Fibroblast of lung (primary cell): ENCODE data around the gene CORIN. TPM values are rescaled to one million over a fixed set of nuclear protein-coding genes. Genes with fewer than 3 reads are reported as not detected.
A peak's percentile ranks its signal among the peaks of the same experiment; 100 is the strongest.
"Not testable (repeated sequence)": the region's sequence is repeated elsewhere in the genome, so short reads cannot be mapped to it uniquely, and the experiment has no call there.

Experiments used
- DNase-seq, 2 donors: peaks; one replicate each; pipeline versions ENCODE4 v3.0.0 to v3.0.0-alpha.2; 2010; ENCODE audit warnings: low read depth in 2 of 2
- H2AFZ ChIP-seq: 2 replicates; pipeline ENCODE4 v1.5.1; 2012; ENCODE audit warnings: low read length, control low read depth, inconsistent platforms
- H3K27ac ChIP-seq: 2 replicates; pipeline ENCODE4 v1.5.1; 2011; ENCODE audit warnings: low read length, control low read depth; ENCODE audit not compliant: insufficient read depth
- H3K27me3 ChIP-seq: 2 replicates; pipeline ENCODE4 v1.5.1; 2011; ENCODE audit warnings: mild to moderate bottlenecking, low read length; ENCODE audit not compliant: control insufficient read depth, insufficient read depth
- H3K36me3 ChIP-seq: 2 replicates; pipeline ENCODE4 v1.5.1; 2011; ENCODE audit warnings: low read length; ENCODE audit not compliant: control insufficient read depth, insufficient read depth
- H3K4me1 ChIP-seq: 2 replicates; pipeline ENCODE4 v1.5.1; 2011; ENCODE audit warnings: low read length; ENCODE audit not compliant: control insufficient read depth, insufficient read depth; ENCODE audit errors: extremely low read depth
- H3K4me2 ChIP-seq: 2 replicates; pipeline ENCODE4 v1.5.1; 2011; ENCODE audit warnings: low read length, control low read depth; ENCODE audit not compliant: insufficient read depth; ENCODE audit errors: extremely low read depth
- H3K4me3 ChIP-seq, 4 experiments: fragments of 200-600 bp in 1 of 4; sonication (generic) in 1 of 4; replicated peaks in 1 of 4; 2 replicates each; pipeline ENCODE4 v1.5.1; 2011 to 2016; ENCODE audit warnings: low read length in 4 of 4, low read depth in 3 of 4, mild to moderate bottlenecking in 3 of 4, control low read depth in 2 of 4, inconsistent platforms in 1 of 4, mixed read lengths in 1 of 4; ENCODE audit not compliant: insufficient read depth in 1 of 4; ENCODE audit errors: control extremely low read depth in 1 of 4
- H3K79me2 ChIP-seq: 2 replicates; pipeline ENCODE4 v1.5.1; 2012; ENCODE audit warnings: mild to moderate bottlenecking, low read length, inconsistent platforms; ENCODE audit not compliant: control insufficient read depth, insufficient read depth
- H3K9ac ChIP-seq: 2 replicates; pipeline ENCODE4 v1.5.1; 2011; ENCODE audit warnings: mild to moderate bottlenecking, low read length, control low read depth; ENCODE audit not compliant: insufficient read depth
- H3K9me3 ChIP-seq: 2 replicates; pipeline ENCODE4 v1.5.1; 2012; ENCODE audit warnings: low read depth, low read length; ENCODE audit not compliant: control insufficient read depth, insufficient read depth
- H4K20me1 ChIP-seq: 2 replicates; pipeline ENCODE4 v1.5.1; 2011; ENCODE audit warnings: low read length; ENCODE audit not compliant: control insufficient read depth, insufficient read depth; ENCODE audit errors: extremely low read depth
- EZH2 ChIP-seq: IDR thresholded peaks from 2 replicates; pipeline ENCODE4 v1.5.1; 2012; ENCODE audit warnings: low read length, control low read depth, mild to moderate bottlenecking; ENCODE audit errors: missing control alignments
- polyA plus RNA-seq, 2 donors: library from polyadenylated mRNA; depleted of rRNA in 1 of 2; stranded (reverse) in 1 of 2; unstranded in 1 of 2; fragments of >200 nt; gene quantifications; 2 replicates each; pipeline ENCODE4 v1.2.1, GENCODE V29; 2011 to 2012; ENCODE audit warnings: missing spikeins in 1 of 2
- total RNA-seq: library from RNA; depleted of rRNA; stranded (reverse); fragments of >200 nt; gene quantifications from 2 replicates; pipeline ENCODE4 v1.2.1, GENCODE V29; 2014
- TF ChIP-seq, protein P1 (sequence below), 2 donors: IDR thresholded peaks in 1 of 2; conservative IDR thresholded peaks in 1 of 2; 1 replicate in 1 of 2; 2 replicates in 1 of 2; pipeline ENCODE4 v1.5.1; 2011 to 2012; ENCODE audit warnings: low read length in 2 of 2, control low read depth in 1 of 2, inconsistent platforms in 1 of 2, low read depth in 1 of 2, mild to moderate bottlenecking in 1 of 2

CORIN gene
- total and polyA plus RNA-seq, 2 donors (not counting 1 experiment from before 2014, with no cell fraction given), result 1.5 to 22.2 TPM

DNA sequence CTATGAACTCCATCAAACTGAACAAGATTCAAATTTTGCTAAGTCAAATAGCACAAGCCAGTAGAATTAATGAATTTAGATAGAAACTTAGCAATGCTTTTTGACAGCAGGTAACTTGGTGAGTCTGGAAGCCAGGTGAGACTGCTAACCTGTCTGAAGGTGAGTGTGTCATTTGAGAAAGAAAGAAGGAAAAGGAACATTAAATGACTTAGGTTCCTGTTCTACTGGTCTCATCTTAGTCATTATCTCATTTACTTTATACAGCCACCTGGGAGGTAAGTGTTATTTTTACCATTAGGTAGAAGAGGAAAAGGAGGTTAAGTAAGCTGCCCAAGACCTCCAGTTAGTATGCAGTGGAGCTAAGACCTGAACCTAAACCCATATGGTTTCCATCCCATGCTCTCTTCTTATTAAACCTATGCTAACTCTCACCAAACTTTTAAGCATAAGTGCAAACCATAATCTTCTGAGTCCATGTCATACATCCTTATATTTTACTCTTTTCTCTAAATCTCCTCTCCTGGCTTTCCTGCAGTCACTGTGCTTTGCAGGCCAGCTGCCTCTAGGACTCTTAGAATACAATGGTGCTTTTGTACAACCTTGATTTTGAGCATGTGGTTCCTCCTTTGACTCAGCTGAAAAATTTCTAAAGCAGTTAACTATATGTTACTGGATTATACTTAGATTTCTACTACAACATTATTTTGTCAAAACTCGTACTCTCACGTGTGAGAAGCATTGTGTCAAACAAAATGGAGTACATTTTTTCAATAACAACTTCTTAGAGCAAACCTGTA lies 284.3 kb downstream of the CORIN start:
- Histone ChIP-seq H3K4me3 (no peak overlapping the region), H3K4me2 (no peak overlapping the region), H3K27ac (no peak overlapping the region), H3K4me1 (peaks cover 2% of the 10 kb centered on the region), H3K9me3 (no peaks in the 10 kb centered on the region), H3K79me2 (no peaks in the 10 kb centered on the region), H3K9ac (no peak overlapping the region), H4K20me1 (no peaks in the 10 kb centered on the region), H2AFZ (no peak overlapping the region), H3K27me3 (no peaks in the 10 kb centered on the region), H3K36me3 (no peaks in the 10 kb centered on the region)
- DNase-seq, result no peak
- TF ChIP-seq, protein P1, sequence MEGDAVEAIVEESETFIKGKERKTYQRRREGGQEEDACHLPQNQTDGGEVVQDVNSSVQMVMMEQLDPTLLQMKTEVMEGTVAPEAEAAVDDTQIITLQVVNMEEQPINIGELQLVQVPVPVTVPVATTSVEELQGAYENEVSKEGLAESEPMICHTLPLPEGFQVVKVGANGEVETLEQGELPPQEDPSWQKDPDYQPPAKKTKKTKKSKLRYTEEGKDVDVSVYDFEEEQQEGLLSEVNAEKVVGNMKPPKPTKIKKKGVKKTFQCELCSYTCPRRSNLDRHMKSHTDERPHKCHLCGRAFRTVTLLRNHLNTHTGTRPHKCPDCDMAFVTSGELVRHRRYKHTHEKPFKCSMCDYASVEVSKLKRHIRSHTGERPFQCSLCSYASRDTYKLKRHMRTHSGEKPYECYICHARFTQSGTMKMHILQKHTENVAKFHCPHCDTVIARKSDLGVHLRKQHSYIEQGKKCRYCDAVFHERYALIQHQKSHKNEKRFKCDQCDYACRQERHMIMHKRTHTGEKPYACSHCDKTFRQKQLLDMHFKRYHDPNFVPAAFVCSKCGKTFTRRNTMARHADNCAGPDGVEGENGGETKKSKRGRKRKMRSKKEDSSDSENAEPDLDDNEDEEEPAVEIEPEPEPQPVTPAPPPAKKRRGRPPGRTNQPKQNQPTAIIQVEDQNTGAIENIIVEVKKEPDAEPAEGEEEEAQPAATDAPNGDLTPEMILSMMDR (conservative IDR thresholded peaks at IDR 0.05 in 1 of 2, IDR thresholded peaks at IDR 0.05 in 1 of 2; ENCODE audit: low read depth in 1 of 2, low read length in 2 of 2), result no peak
- no peak for TF ChIP-seq EZH2

DNA sequence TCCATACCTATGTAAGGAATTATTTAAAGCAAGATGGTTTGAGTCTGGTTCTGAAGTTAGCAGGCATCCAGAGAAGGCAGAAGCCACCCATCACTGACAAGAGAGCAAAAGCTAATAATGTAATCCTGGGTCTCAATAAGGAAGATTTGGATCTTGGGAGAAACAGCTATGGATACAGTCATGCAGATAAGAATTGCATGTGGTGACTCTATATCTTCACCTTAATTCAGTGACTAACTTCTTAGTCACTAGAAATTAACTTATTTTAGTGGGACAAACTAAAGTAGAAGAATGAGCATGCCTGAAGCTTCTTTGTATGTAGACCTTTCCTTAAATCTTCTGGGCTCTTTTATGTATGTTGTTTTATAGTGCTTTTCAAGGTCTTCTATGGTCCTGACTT lies 286.2 kb downstream of the CORIN start:
- no peak overlapping the region for H3K4me2 ChIP-seq
- H3K9ac ChIP-seq, result no peak overlapping the region
- H3K27ac ChIP-seq, result no peak overlapping the region
- H3K27me3 ChIP-seq, result no peaks in the 10 kb centered on the region
- no peaks in the 10 kb centered on the region for H3K79me2 ChIP-seq
- no peaks in the 10 kb centered on the region for H3K9me3 ChIP-seq
- H3K4me1 ChIP-seq, result peaks cover 2% of the 10 kb centered on the region
- peaks cover 2% of the 10 kb centered on the region for H3K36me3 ChIP-seq
- TF ChIP-seq, protein P1 (conservative IDR thresholded peaks at IDR 0.05 in 1 of 2, IDR thresholded peaks at IDR 0.05 in 1 of 2; ENCODE audit: low read depth in 1 of 2, low read length in 2 of 2), result no peak
- no peak for TF ChIP-seq EZH2
- no peaks in the 10 kb centered on the region for H4K20me1 ChIP-seq
- peak in 1 of 2 donors; percentile 84 for DNase-seq
- no peak overlapping the region for H2AFZ ChIP-seq
- H3K4me3 ChIP-seq, result no peak overlapping the region

DNA sequence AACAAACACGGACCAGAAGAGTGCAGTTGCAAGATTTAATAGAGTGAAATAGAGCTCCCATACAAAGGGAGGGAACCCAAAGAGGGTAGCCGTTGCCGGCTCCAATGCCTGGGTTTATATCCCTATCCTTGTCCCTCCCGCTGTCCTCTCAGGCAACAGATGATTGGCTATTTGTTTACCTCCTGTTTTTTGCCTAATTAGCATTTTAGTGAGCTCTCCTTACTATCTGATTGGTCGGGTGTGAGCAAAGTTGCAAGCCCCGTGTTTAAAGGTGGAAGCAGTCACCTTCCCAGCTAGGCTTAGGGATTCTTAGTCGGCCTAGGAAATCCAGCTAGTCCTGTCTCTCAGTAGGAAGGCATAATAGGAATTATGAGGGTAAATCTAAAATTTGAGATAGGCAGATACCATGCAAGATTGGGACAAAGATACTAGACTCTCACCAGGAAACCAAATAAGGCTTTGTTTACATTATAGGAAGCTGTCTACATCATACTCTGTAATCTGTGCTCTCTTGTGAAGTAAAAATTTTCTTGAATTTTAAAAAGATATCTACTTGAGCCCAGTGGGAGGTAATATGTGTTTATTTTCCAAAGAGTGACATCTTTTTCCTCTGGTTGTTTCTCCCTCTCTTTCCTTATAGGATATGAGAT lies 286.8 kb downstream of the CORIN start:
- no peaks in the 10 kb centered on the region for H3K27me3 ChIP-seq
- H3K4me3 ChIP-seq, result no peak overlapping the region
- TF ChIP-seq, protein P1 (conservative IDR thresholded peaks at IDR 0.05 in 1 of 2, IDR thresholded peaks at IDR 0.05 in 1 of 2; ENCODE audit: low read depth in 1 of 2, low read length in 2 of 2), result no peak
- no peak for TF ChIP-seq EZH2
- no peak overlapping the region for H3K9ac ChIP-seq
- H3K4me2 ChIP-seq, result no peak overlapping the region
- peaks cover 2% of the 10 kb centered on the region for H3K4me1 ChIP-seq
- DNase-seq, result peak in 1 of 2 donors; percentile 42
- H3K9me3 ChIP-seq, result no peaks in the 10 kb centered on the region
- H3K79me2 ChIP-seq, result no peaks in the 10 kb centered on the region
- H3K27ac ChIP-seq, result no peak overlapping the region
- no peak overlapping the region for H2AFZ ChIP-seq
- no peaks in the 10 kb centered on the region for H4K20me1 ChIP-seq
- peaks cover 2% of the 10 kb centered on the region for H3K36me3 ChIP-seq

DNA sequence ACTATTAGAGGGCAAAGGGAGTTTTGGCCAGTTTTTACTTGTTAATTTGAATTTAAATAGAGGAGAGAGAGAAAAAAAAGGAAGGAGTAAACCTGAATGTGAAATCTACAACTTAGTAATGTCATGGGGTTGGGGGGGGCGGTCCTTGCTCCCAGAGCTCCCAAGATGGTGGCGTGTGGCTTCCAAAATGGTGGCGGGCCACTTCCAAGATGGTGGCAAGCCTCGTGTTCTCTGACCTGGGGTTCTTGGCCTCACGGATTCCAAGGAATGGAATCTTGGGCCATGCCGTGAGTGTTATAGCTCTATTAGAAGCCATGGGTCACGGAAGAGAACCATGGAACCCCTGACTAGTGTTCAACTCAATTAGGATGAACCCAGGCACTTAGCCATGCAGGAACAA lies 287.5 kb downstream of the CORIN start:
- H3K27me3 ChIP-seq, H4K20me1 ChIP-seq, H3K4me3 ChIP-seq, H2AFZ ChIP-seq, H3K79me2 ChIP-seq, DNase-seq, H3K4me2 ChIP-seq, H3K36me3 ChIP-seq, H3K9me3 ChIP-seq, H3K9ac ChIP-seq, H3K4me1 ChIP-seq, H3K27ac ChIP-seq: not testable (repeated sequence)
